Measurements from ENCODE around the gene KLHL42. TPM values are rescaled to one million over a fixed set of nuclear protein-coding genes. Genes with fewer than 3 reads are reported as not detected.
A peak's percentile ranks its signal among the peaks of the same experiment; 100 is the strongest.

Gene KLHL42
- total and polyA plus RNA-seq, 9 of the 15 experiments (the other 6 are each of a cell fraction or from before 2014, with no cell fraction given), result 1.5 to 11.8 (median 9.6) TPM

DNA sequence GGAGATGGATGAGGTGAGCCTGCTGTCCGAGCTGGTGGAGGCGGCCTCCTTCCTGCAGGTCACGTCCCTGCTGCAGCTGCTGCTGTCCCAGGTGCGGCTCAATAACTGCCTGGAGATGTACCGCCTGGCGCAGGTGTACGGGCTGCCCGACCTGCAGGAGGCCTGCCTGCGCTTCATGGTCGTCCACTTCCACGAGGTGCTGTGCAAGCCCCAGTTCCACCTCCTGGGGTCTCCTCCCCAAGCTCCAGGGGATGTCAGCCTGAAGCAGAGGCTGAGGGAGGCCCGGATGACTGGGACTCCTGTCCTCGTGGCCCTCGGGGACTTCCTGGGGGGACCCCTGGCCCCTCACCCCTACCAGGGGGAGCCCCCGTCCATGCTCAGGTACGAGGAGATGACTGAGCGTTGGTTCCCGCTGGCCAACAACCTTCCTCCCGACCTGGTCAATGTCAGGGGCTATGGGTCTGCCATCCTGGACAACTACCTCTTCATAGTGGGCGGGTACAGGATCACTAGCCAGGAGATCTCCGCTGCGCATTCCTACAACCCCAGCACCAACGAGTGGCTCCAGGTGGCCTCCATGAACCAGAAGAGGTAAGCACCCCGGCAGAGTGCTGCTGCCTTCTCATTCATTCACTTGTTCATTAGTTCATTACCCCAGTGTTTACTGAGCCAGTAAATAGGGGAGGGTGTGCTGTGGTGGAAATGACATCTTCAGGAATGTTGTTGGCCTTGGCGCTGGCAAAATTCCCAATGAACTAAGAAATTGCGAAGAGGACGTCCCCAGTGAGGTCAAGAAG lies 777 bp downstream of the KLHL42 start (continued):
- TF ChIP-seq, protein P1, sequence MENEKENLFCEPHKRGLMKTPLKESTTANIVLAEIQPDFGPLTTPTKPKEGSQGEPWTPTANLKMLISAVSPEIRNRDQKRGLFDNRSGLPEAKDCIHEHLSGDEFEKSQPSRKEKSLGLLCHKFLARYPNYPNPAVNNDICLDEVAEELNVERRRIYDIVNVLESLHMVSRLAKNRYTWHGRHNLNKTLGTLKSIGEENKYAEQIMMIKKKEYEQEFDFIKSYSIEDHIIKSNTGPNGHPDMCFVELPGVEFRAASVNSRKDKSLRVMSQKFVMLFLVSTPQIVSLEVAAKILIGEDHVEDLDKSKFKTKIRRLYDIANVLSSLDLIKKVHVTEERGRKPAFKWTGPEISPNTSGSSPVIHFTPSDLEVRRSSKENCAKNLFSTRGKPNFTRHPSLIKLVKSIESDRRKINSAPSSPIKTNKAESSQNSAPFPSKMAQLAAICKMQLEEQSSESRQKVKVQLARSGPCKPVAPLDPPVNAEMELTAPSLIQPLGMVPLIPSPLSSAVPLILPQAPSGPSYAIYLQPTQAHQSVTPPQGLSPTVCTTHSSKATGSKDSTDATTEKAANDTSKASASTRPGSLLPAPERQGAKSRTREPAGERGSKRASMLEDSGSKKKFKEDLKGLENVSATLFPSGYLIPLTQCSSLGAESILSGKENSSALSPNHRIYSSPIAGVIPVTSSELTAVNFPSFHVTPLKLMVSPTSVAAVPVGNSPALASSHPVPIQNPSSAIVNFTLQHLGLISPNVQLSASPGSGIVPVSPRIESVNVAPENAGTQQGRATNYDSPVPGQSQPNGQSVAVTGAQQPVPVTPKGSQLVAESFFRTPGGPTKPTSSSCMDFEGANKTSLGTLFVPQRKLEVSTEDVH (IDR thresholded peaks at IDR 0.05; ENCODE audit: low read depth, partially characterized antibody), result no peak
- TF ChIP-seq HCFC1 (IDR thresholded peaks at IDR 0.05; ENCODE audit: low read depth, low read length) (no peak), RBFOX2 (IDR thresholded peaks at IDR 0.05; ENCODE audit: low read depth, low read length) (peak; percentile 40), TCF7 (IDR thresholded peaks at IDR 0.05; ENCODE audit: borderline replicate concordance) (no peak), ATF1 (CRISPR knock-in tag; IDR thresholded peaks at IDR 0.05) (no peak), ATF1 (tag; IDR thresholded peaks at IDR 0.05) (0 out of 2 replicates have a peak, but pooled peaks have one; percentile 2), GTF2A2 (tag; IDR thresholded peaks at IDR 0.05) (no peak), EZH2 (IDR thresholded peaks at IDR 0.05; ENCODE audit: borderline replicate concordance, low read depth, low read length) (no peak), TEAD1 (CRISPR knock-in tag; IDR thresholded peaks at IDR 0.05) (peak in 1 of 2 experiments; percentile 69; a peak in 1 of 4 replicates), ZNF134 (CRISPR knock-in tag; conservative IDR thresholded peaks at IDR 0.05) (no peak), MYC (IDR thresholded peaks at IDR 0.05; ENCODE audit: low read depth, low read length) (no peak), MYC (CRISPR knock-in tag; IDR thresholded peaks at IDR 0.05; ENCODE audit: borderline replicate concordance, low read depth) (peak; percentile 65; the same call in 1 of the 2 replicates), L3MBTL2 (IDR thresholded peaks at IDR 0.05) (peak; percentile 48)
- TF ChIP-seq, protein P2, sequence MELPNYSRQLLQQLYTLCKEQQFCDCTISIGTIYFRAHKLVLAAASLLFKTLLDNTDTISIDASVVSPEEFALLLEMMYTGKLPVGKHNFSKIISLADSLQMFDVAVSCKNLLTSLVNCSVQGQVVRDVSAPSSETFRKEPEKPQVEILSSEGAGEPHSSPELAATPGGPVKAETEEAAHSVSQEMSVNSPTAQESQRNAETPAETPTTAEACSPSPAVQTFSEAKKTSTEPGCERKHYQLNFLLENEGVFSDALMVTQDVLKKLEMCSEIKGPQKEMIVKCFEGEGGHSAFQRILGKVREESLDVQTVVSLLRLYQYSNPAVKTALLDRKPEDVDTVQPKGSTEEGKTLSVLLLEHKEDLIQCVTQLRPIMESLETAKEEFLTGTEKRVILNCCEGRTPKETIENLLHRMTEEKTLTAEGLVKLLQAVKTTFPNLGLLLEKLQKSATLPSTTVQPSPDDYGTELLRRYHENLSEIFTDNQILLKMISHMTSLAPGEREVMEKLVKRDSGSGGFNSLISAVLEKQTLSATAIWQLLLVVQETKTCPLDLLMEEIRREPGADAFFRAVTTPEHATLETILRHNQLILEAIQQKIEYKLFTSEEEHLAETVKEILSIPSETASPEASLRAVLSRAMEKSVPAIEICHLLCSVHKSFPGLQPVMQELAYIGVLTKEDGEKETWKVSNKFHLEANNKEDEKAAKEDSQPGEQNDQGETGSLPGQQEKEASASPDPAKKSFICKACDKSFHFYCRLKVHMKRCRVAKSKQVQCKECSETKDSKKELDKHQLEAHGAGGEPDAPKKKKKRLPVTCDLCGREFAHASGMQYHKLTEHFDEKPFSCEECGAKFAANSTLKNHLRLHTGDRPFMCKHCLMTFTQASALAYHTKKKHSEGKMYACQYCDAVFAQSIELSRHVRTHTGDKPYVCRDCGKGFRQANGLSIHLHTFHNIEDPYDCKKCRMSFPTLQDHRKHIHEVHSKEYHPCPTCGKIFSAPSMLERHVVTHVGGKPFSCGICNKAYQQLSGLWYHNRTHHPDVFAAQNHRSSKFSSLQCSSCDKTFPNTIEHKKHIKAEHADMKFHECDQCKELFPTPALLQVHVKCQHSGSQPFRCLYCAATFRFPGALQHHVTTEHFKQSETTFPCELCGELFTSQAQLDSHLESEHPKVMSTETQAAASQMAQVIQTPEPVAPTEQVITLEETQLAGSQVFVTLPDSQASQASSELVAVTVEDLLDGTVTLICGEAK (IDR thresholded peaks at IDR 0.05), result no peak
- TF ChIP-seq, protein P2 (CRISPR knock-in tag; IDR thresholded peaks at IDR 0.05), result no peak
- TF ChIP-seq, protein P3, sequence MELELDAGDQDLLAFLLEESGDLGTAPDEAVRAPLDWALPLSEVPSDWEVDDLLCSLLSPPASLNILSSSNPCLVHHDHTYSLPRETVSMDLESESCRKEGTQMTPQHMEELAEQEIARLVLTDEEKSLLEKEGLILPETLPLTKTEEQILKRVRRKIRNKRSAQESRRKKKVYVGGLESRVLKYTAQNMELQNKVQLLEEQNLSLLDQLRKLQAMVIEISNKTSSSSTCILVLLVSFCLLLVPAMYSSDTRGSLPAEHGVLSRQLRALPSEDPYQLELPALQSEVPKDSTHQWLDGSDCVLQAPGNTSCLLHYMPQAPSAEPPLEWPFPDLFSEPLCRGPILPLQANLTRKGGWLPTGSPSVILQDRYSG (tag; conservative IDR thresholded peaks at IDR 0.05; ENCODE audit: low read depth), result no peak

All from K562 (cell line).